ENCODE results near the gene GPR22.

The GPR22 gene, protein sequence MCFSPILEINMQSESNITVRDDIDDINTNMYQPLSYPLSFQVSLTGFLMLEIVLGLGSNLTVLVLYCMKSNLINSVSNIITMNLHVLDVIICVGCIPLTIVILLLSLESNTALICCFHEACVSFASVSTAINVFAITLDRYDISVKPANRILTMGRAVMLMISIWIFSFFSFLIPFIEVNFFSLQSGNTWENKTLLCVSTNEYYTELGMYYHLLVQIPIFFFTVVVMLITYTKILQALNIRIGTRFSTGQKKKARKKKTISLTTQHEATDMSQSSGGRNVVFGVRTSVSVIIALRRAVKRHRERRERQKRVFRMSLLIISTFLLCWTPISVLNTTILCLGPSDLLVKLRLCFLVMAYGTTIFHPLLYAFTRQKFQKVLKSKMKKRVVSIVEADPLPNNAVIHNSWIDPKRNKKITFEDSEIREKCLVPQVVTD

DNA sequence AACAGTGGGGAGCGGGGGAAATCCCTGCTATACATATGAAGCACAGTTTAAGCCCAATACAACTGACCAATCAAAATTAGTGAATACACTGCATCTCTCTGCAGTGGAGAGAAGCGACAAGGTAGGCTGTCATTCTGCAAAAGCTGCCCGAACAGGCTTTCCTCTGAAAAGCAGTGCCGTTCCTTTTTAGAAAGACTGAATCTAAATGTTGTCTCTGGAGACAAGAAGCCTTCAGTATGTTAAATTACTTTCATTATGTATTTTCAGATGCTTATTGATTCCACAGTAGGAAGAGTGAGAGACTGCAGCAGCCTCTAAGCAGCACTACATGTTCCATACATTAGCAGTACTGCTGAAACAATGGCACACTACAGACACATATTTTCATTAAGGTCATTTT is at the start of gene GPR22:
Gene GPR22 (plus strand): TSS at position 129 of the 400 bp plus-strand sequence. CDS start 4,004 bp downstream, outside the sequence.
- TF ChIP-seq, protein P1, sequence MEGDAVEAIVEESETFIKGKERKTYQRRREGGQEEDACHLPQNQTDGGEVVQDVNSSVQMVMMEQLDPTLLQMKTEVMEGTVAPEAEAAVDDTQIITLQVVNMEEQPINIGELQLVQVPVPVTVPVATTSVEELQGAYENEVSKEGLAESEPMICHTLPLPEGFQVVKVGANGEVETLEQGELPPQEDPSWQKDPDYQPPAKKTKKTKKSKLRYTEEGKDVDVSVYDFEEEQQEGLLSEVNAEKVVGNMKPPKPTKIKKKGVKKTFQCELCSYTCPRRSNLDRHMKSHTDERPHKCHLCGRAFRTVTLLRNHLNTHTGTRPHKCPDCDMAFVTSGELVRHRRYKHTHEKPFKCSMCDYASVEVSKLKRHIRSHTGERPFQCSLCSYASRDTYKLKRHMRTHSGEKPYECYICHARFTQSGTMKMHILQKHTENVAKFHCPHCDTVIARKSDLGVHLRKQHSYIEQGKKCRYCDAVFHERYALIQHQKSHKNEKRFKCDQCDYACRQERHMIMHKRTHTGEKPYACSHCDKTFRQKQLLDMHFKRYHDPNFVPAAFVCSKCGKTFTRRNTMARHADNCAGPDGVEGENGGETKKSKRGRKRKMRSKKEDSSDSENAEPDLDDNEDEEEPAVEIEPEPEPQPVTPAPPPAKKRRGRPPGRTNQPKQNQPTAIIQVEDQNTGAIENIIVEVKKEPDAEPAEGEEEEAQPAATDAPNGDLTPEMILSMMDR (conservative IDR thresholded peaks at IDR 0.05), result no peak

DNA sequence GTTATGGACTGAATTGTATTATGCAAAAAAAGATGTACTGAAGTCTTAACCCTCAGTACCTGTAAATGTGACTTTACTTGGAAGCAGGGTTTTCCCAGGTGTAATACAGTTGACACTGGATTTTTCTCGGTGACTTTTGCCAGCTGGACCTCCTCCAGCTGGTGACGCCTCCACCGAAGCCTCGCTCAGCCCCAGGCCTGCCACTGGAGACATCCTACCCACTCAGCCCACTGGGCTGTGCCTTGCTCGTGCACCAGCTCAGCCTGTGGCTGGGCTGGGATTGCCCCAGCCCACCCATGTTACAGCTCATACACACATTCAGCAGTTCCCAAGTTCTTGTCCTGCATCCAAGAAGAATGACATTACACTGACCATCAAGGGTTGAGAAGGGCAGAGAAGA is 42.4 kb upstream of the GPR22 start:
- TF ChIP-seq, protein P1 (conservative IDR thresholded peaks at IDR 0.05), result no peak
- no peak overlapping the region for H3K27ac ChIP-seq

More for the DNA sequence above, at the start of gene GPR22:
- no peak within 1 kb of the TSS for H3K27ac ChIP-seq

DNA sequence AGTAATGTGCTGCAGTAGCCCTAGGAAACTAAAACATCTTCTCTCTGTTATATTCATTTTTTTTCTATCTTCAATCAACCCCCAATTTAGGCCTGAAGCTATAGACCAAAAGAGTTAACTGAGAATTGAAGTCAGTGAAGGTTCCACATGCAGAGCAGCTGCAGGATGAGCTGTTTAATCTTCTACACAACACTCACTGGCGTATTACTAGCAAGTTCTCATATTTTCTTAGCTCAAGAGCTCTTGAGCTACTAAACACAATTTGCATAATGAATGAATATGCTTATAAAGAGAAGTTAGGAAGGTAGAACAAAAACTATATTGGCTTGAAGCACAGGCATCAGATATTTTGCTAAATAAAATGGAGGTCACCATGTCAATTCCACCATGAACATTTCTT is 41.2 kb upstream of the GPR22 start:
- TF ChIP-seq, protein P1 (conservative IDR thresholded peaks at IDR 0.05), result no peak
- no peak overlapping the region for H3K27ac ChIP-seq

DNA sequence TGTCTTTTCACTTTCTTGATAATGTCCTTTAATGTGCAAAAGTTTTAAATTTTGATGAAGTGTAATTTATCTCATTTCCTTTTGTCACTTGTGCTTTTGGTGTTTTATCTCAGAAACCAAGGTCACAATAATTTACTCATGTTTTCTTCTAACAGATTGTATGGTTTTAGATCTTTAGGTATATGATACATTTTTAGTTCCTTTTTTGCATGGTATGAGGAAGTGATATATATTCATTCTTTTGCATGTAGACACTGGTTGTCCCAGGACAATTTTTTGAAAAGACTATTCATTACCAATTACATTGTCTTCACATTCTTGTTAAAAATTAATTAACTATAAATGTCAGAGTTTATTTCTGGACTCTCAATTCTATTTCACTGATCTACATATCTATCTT is 39.8 kb upstream of the GPR22 start:
- H3K27ac ChIP-seq, result no peak overlapping the region
- TF ChIP-seq, protein P1 (conservative IDR thresholded peaks at IDR 0.05), result no peak

DNA sequence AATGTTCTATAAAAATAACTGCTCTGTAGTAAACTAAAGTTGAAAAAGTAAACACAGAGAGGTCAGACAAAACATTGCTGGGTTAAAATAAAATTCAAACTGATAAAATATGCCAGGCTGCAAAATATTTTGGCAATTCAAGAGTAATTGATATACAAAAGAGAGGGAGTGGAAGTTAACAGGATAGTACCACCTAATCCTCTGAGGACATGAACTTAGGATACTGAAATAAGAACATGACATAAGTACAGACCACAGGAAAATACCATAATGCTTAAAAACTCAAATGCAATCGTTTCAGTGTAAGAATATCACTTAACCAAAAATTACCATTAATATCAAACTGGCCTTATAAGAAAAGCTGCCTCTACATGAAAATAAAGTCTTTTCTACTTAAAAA is 37.6 kb upstream of the GPR22 start:
- TF ChIP-seq, protein P1 (conservative IDR thresholded peaks at IDR 0.05), result no peak
- no peak overlapping the region for H3K27ac ChIP-seq

DNA sequence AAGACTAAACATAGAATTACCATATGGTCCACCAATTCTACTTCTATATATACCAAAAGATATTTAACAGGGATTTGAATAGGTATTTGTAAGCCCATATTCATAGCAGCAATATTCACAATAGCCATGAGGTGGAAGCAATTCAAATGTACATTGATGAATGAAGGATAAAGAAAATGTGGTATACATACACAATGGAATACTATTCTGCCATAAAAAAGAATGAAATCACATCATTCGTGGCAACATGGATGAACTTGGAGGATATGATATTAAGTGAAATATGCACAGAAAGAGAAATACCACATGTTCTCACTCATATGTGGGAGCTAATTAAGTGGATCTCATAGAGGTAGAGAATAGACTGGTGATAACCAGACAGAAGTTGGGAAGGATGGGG is 34.1 kb upstream of the GPR22 start:
- no peak overlapping the region for H3K27ac ChIP-seq
- TF ChIP-seq, protein P1 (conservative IDR thresholded peaks at IDR 0.05), result no peak

DNA sequence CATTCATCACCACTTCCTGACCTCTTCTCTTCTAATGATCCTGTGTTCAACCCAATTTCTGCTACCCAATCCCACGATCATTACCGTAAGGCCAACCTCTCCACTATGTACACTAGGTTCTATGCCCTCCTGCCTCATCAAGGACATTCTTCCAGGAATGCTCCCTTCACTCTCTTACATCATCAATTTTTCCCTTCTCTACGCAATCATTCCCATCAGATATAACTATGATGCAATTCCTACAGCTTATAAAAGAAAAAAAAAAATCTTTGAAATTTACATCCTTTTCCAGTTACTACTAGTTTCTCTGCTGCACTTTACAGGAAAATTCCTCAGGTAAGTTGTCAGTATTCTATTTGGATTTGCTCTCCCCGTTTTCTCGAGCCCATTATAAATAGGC is 30.8 kb upstream of the GPR22 start:
- TF ChIP-seq, protein P1 (conservative IDR thresholded peaks at IDR 0.05), result no peak

More for the DNA sequence above, 30.8 kb upstream of the GPR22 start:
- H3K27ac ChIP-seq, result no peak overlapping the region
